H9 (cell line): Measurements from ENCODE around the gene ATP13A2. TPM values are rescaled to one million over a fixed set of nuclear protein-coding genes. Genes with fewer than 3 reads are reported as not detected.
A peak's percentile ranks its signal among the peaks of the same experiment; 100 is the strongest.

Experiments
- DNase-seq: peaks from one replicate; pipeline ENCODE4 v3.0.0-alpha.2; 2017
- H2AFZ ChIP-seq: one replicate; pipeline ENCODE4 v1.6.1; 2013; ENCODE audit warnings: mild to moderate bottlenecking, low read length, control low read depth, moderate library complexity
- H2AK5ac ChIP-seq: 2 replicates; pipeline ENCODE4 v1.6.1; 2013; ENCODE audit warnings: low read length, control low read depth, mixed read lengths; ENCODE audit not compliant: insufficient read length
- H2BK120ac ChIP-seq: one replicate; pipeline ENCODE4 v1.6.1; 2013; ENCODE audit warnings: low read depth, mild to moderate bottlenecking, low read length, control low read depth, inconsistent platforms; ENCODE audit not compliant: poor library complexity, severe bottlenecking
- H2BK12ac ChIP-seq: 2 replicates; pipeline ENCODE4 v1.6.1; 2013; ENCODE audit warnings: low read length, control low read depth, mixed read lengths, low read depth; ENCODE audit not compliant: insufficient read length
- H2BK15ac ChIP-seq: 2 replicates; pipeline ENCODE4 v1.6.1; 2013; ENCODE audit warnings: low read depth, low read length, control low read depth
- H2BK20ac ChIP-seq: one replicate; pipeline ENCODE4 v1.6.1; 2013; ENCODE audit warnings: low read depth, mild to moderate bottlenecking, low read length, control low read depth, inconsistent platforms; ENCODE audit not compliant: poor library complexity, severe bottlenecking
- H2BK5ac ChIP-seq: 2 replicates; pipeline ENCODE4 v1.6.1; 2013; ENCODE audit warnings: low read length, control low read depth, mixed read lengths; ENCODE audit not compliant: insufficient read length
- H3K14ac ChIP-seq: 2 replicates; pipeline ENCODE4 v1.6.1; 2013; ENCODE audit warnings: low read length, control low read depth; ENCODE audit not compliant: insufficient read depth
- H3K18ac ChIP-seq: 2 replicates; pipeline ENCODE4 v1.6.1; 2013; ENCODE audit warnings: low read depth, mild to moderate bottlenecking, mixed read lengths, low read length, control low read depth; ENCODE audit not compliant: insufficient read length
- H3K23ac ChIP-seq: 2 replicates; pipeline ENCODE4 v1.6.1; 2013; ENCODE audit warnings: low read length, control low read depth, mixed read lengths, low read depth; ENCODE audit not compliant: insufficient read length
- H3K23me2 ChIP-seq: 2 replicates; pipeline ENCODE4 v1.6.1; 2013; ENCODE audit warnings: low read depth, mild to moderate bottlenecking, mixed read lengths, low read length, control low read depth; ENCODE audit not compliant: insufficient read length, poor library complexity, severe bottlenecking
- H3K27ac ChIP-seq: 2 replicates; pipeline ENCODE4 v1.5.1; 2013; ENCODE audit warnings: low read length, control low read depth, mixed read lengths, low read depth; ENCODE audit not compliant: insufficient read length
- H3K27me3 ChIP-seq: 2 replicates; pipeline ENCODE4 v1.6.1; 2013; ENCODE audit warnings: low read length, control low read depth, inconsistent platforms; ENCODE audit not compliant: insufficient read depth
- H3K4ac ChIP-seq: 2 replicates; pipeline ENCODE4 v1.6.1; 2013; ENCODE audit warnings: low read depth, mild to moderate bottlenecking, control low read depth, inconsistent platforms, low read length, moderate library complexity
- H3K4me1 ChIP-seq: 2 replicates; pipeline ENCODE4 v1.6.1; 2013; ENCODE audit warnings: low read length, control low read depth, inconsistent platforms; ENCODE audit not compliant: insufficient read depth
- H3K4me2 ChIP-seq: 2 replicates; pipeline ENCODE4 v1.6.1; 2013; ENCODE audit warnings: low read length, control low read depth, mixed read lengths; ENCODE audit not compliant: insufficient read length, insufficient read depth
- H3K56ac ChIP-seq: 2 replicates; pipeline ENCODE4 v1.6.1; 2013; ENCODE audit warnings: low read depth, mild to moderate bottlenecking, mixed read lengths, low read length, control low read depth; ENCODE audit not compliant: insufficient read length
- H3K79me1 ChIP-seq: 2 replicates; pipeline ENCODE4 v1.6.1; 2013; ENCODE audit warnings: low read depth, mild to moderate bottlenecking, moderate library complexity, low read length, control low read depth, inconsistent platforms; ENCODE audit not compliant: insufficient read depth, poor library complexity, severe bottlenecking
- H3K79me2 ChIP-seq: 2 replicates; pipeline ENCODE4 v1.6.1; 2013; ENCODE audit warnings: low read length, control low read depth, inconsistent platforms; ENCODE audit not compliant: insufficient read depth
- H3K9ac ChIP-seq: 2 replicates; pipeline ENCODE4 v1.6.1; 2013; ENCODE audit warnings: low read length, control low read depth, mixed read lengths; ENCODE audit not compliant: insufficient read length; ENCODE audit errors: extremely low read depth
- H3K9me3 ChIP-seq: one replicate; pipeline ENCODE4 v1.6.1; 2013; ENCODE audit warnings: low read depth, low read length, inconsistent platforms; ENCODE audit not compliant: control insufficient read depth
- H3T11ph ChIP-seq: one replicate; pipeline ENCODE4 v1.6.1; 2013; ENCODE audit warnings: mild to moderate bottlenecking, low read length, control low read depth, inconsistent platforms
- H4K20me1 ChIP-seq: one replicate; pipeline ENCODE4 v1.6.1; 2013; ENCODE audit not compliant: control insufficient read depth, insufficient read length, insufficient read depth
- H4K5ac ChIP-seq: 2 replicates; pipeline ENCODE4 v1.6.1; 2013; ENCODE audit warnings: low read depth, mild to moderate bottlenecking, mixed read lengths, low read length, control low read depth; ENCODE audit not compliant: insufficient read length
- H4K8ac ChIP-seq: replicated peaks from 2 replicates; pipeline ENCODE4 v1.6.1; 2013; ENCODE audit warnings: low read length, control low read depth, mixed read lengths, low read depth; ENCODE audit not compliant: insufficient read length
- H4K91ac ChIP-seq: 2 replicates; pipeline ENCODE4 v1.6.1; 2013; ENCODE audit warnings: low read depth, mild to moderate bottlenecking, moderate library complexity, mixed read lengths, low read length, control low read depth; ENCODE audit not compliant: insufficient read length
- H3K27ac Mint-ChIP-seq, 3 experiments: 2 replicates in 2 of 3; 3 replicates in 1 of 3; pipeline ENCODE4 v1.8.0; 2020 to 2021; ENCODE audit warnings: mixed read lengths in 3 of 3, mild to moderate bottlenecking in 1 of 3, moderate library complexity in 1 of 3
- H3K27me3 Mint-ChIP-seq: 2 replicates; pipeline ENCODE4 v1.8.0; 2021; ENCODE audit warnings: low read depth, mild to moderate bottlenecking, moderate library complexity, mixed read lengths
- H3K36me3 Mint-ChIP-seq, 3 experiments: 2 replicates in 2 of 3; 3 replicates in 1 of 3; pipeline ENCODE4 v1.8.0; 2020 to 2021; ENCODE audit warnings: low read depth in 3 of 3, mixed read lengths in 3 of 3; ENCODE audit not compliant: insufficient read depth in 1 of 3
- H3K4me1 Mint-ChIP-seq, 2 experiments: 2 replicates each; pipeline ENCODE4 v1.8.0; 2020; ENCODE audit warnings: mixed read lengths in 2 of 2
- H3K4me3 Mint-ChIP-seq, 2 experiments: 2 replicates in 1 of 2; 3 replicates in 1 of 2; pipeline ENCODE4 v1.8.0; 2020 to 2021; ENCODE audit warnings: mild to moderate bottlenecking in 2 of 2, mixed read lengths in 2 of 2, moderate library complexity in 1 of 2
- H3K9me3 Mint-ChIP-seq, 2 experiments: 2 replicates in 1 of 2; 3 replicates in 1 of 2; pipeline ENCODE4 v1.8.0; 2020; ENCODE audit warnings: mild to moderate bottlenecking in 2 of 2, mixed read lengths in 2 of 2, moderate library complexity in 1 of 2
- WGBS: extraction: QIAGEN DNeasy Blood & Tissue Kit; methylation state at CpG from one replicate; pipeline ENCODE4 v1.1.7; 2013; ENCODE audit warnings: missing lambda C conversion rate, low lambda C conversion rate, mixed read lengths; ENCODE audit not compliant: insufficient read length; ENCODE audit errors: extremely low coverage; 5-methylcytosine and 5-hydroxymethylcytosine counted together
- total RNA-seq: library from RNA; stranded (reverse); gene quantifications from 2 replicates; pipeline ENCODE4 v1.2.1, GENCODE V29; 2021
- TF ChIP-seq, protein P1 (sequence below): fragments of 200-600 bp; sonication (generic); conservative IDR thresholded peaks from 3 replicates; pipeline ENCODE4 v1.8.0; 2021; ENCODE audit warnings: antibody characterized with exemption, mild to moderate bottlenecking

Gene ATP13A2
- total RNA-seq, 1 experiment from 2014 or later, result 53.6 TPM

DNA sequence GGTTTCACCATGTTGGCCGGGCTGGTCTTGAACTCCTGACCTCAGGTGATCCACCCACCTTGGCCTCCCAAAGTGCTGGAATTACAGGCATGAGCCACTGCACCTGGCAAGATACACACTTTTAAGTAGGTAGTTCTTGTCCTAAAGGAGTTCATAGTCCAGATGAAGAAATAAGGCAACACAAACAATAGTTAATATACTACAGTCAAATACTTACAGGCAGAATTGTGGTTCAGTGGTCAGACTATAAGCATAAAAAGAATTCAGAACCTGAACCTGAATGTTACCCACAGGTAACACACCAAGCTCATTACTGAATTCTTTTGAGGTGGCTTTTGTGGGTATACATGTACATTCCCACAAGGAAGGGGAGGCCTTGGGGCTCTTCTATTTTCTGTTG is 40.3 kb upstream of the ATP13A2 start:
- Histone ChIP-seq H3K23ac (no peak overlapping the region), H2BK20ac (no peak overlapping the region), H4K8ac (no peak overlapping the region), H3K56ac (no peak overlapping the region), H4K20me1 (no peaks in the 10 kb centered on the region), H3K23me2 (peaks cover 5% of the 10 kb centered on the region), H3K4ac (no peak overlapping the region), H3K4me1 (peaks cover 6% of the 10 kb centered on the region; the same call in 1 of the 2 replicates), H3K79me2 (peaks cover 11% of the 10 kb centered on the region), H3K27ac (no peak overlapping the region), H3K9ac (no peak overlapping the region), H2AFZ (no peak overlapping the region), H2BK5ac (no peak overlapping the region), H2AK5ac (no peak overlapping the region), H4K91ac (no peak overlapping the region), H3K79me1 (peaks cover 12% of the 10 kb centered on the region), H3K18ac (no peak overlapping the region), H3T11ph (no peak overlapping the region), H2BK15ac (no peak overlapping the region), H3K9me3 (no peaks in the 10 kb centered on the region), H3K14ac (no peak overlapping the region), H2BK12ac (no peak overlapping the region), H4K5ac (no peak overlapping the region), H3K27me3 (peaks cover 2% of the 10 kb centered on the region; the same call in 1 of the 2 replicates), H2BK120ac (no peak overlapping the region), H3K4me2 (no peak overlapping the region)
- DNase-seq, result no peak
- WGBS, result no CpG with 5 or more reads among the region's 1 CpG
- TF ChIP-seq, protein P1, sequence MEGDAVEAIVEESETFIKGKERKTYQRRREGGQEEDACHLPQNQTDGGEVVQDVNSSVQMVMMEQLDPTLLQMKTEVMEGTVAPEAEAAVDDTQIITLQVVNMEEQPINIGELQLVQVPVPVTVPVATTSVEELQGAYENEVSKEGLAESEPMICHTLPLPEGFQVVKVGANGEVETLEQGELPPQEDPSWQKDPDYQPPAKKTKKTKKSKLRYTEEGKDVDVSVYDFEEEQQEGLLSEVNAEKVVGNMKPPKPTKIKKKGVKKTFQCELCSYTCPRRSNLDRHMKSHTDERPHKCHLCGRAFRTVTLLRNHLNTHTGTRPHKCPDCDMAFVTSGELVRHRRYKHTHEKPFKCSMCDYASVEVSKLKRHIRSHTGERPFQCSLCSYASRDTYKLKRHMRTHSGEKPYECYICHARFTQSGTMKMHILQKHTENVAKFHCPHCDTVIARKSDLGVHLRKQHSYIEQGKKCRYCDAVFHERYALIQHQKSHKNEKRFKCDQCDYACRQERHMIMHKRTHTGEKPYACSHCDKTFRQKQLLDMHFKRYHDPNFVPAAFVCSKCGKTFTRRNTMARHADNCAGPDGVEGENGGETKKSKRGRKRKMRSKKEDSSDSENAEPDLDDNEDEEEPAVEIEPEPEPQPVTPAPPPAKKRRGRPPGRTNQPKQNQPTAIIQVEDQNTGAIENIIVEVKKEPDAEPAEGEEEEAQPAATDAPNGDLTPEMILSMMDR, result no peak
- peaks cover 0 to 20% (median 6%) of the 10 kb centered on the region in 3 experiments; a peak in 4 of 7 replicates for H3K36me3 Mint-ChIP-seq
- H3K4me1 Mint-ChIP-seq, result peaks cover 4 to 15% of the 10 kb centered on the region in 2 experiments
- H3K27me3 Mint-ChIP-seq, result peaks cover 2% of the 10 kb centered on the region; the same call in 1 of the 2 replicates
- H3K4me3 Mint-ChIP-seq, result peak overlapping the region in 1 of 2 experiments; percentile 99; a peak in 3 of 5 replicates
- H3K27ac Mint-ChIP-seq, result no peak overlapping the region
- no peaks in the 10 kb centered on the region for H3K9me3 Mint-ChIP-seq
